ENCODE results near the gene SSC5D. TPM values are rescaled to one million over a fixed set of nuclear protein-coding genes. Genes with fewer than 3 reads are reported as not detected.

SSC5D gene
- total and polyA plus RNA-seq, 4 donors, result 0.08 to 1.0 (median 0.51) TPM

- no peak overlapping the region for H3K27ac ChIP-seq (ENCODE audit: low read depth in 1 of 2, low read length in 2 of 2)
- no peak overlapping the region for H3K9ac ChIP-seq (ENCODE audit: low read depth in 1 of 2, low read length in 2 of 2)
- H3K27me3 ChIP-seq (ENCODE audit: control insufficient read depth in 4 of 4, insufficient read depth in 4 of 4, low read length in 3 of 4), result no peaks in the 10 kb centered on the region
- TF ChIP-seq FOXA1 (IDR thresholded peaks at IDR 0.05) (no peak), JUND (IDR thresholded peaks at IDR 0.05) (no peak), ZBTB33 (IDR thresholded peaks at IDR 0.05) (no peak), REST (IDR thresholded peaks at IDR 0.05) (no peak), HNF4A (conservative IDR thresholded peaks at IDR 0.05) (no peak), GABPA (IDR thresholded peaks at IDR 0.05 in 1 of 2, conservative IDR thresholded peaks at IDR 0.05 in 1 of 2) (no peak), ATF3 (IDR thresholded peaks at IDR 0.05) (no peak), EGR1 (IDR thresholded peaks at IDR 0.05; ENCODE audit: low read depth in 2 of 2) (no peak), CTCF (IDR thresholded peaks at IDR 0.05; ENCODE audit: low read depth, low read length, missing input control) (no peak), SP1 (IDR thresholded peaks at IDR 0.05) (no peak), RAD21 (IDR thresholded peaks at IDR 0.05) (no peak), YY1 (IDR thresholded peaks at IDR 0.05) (no peak), FOXA2 (IDR thresholded peaks at IDR 0.05) (no peak)
- DNase-seq (ENCODE audit: low spot score), result no peak
- no peaks in the 10 kb centered on the region for H3K9me3 ChIP-seq (ENCODE audit: control insufficient read depth in 4 of 4, low read length in 3 of 4)
- H3K4me3 ChIP-seq (ENCODE audit: low read depth in 1 of 3, low read length in 3 of 3), result no peak overlapping the region
- no peaks in the 10 kb centered on the region for H3K36me3 ChIP-seq (ENCODE audit: control insufficient read depth in 4 of 4, insufficient read depth in 3 of 4, low read depth in 1 of 4, low read length in 3 of 4)
- H3K4me1 ChIP-seq (ENCODE audit: control insufficient read depth in 4 of 4, insufficient read depth in 4 of 4, low read length in 3 of 4), result peaks cover 0 to 6% (median 3%) of the 10 kb centered on the region in 4 donors
- WGBS, result 94% methylated on average over 26 of the region's 26 CpGs
Observed at GRCh38 chr19:55500368-55500952, 12.2 kb downstream of the SSC5D start.

GRCh38 chr19:55502197-55502952, 14.1 kb downstream of the SSC5D start:
- Histone ChIP-seq H3K27me3 (ENCODE audit: control insufficient read depth in 4 of 4, insufficient read depth in 4 of 4, low read length in 3 of 4) (no peaks in the 10 kb centered on the region), H3K9me3 (ENCODE audit: control insufficient read depth in 4 of 4, low read length in 3 of 4) (no peaks in the 10 kb centered on the region), H3K36me3 (ENCODE audit: control insufficient read depth in 4 of 4, insufficient read depth in 3 of 4, low read depth in 1 of 4, low read length in 3 of 4) (no peaks in the 10 kb centered on the region), H3K4me1 (ENCODE audit: control insufficient read depth in 4 of 4, insufficient read depth in 4 of 4, low read length in 3 of 4) (peaks cover 0 to 6% (median 3%) of the 10 kb centered on the region in 4 donors), H3K27ac (ENCODE audit: low read depth in 1 of 2, low read length in 2 of 2) (no peak overlapping the region), H3K4me3 (ENCODE audit: low read depth in 1 of 3, low read length in 3 of 3) (no peak overlapping the region), H3K9ac (ENCODE audit: low read depth in 1 of 2, low read length in 2 of 2) (no peak overlapping the region)
- WGBS, result 83% methylated on average over 9 of the region's 9 CpGs
- DNase-seq (ENCODE audit: low spot score), result no peak
- no peak for TF ChIP-seq FOXA1 (IDR thresholded peaks at IDR 0.05)
- TF ChIP-seq SP1 (IDR thresholded peaks at IDR 0.05), result no peak
- no peak for TF ChIP-seq CTCF (IDR thresholded peaks at IDR 0.05; ENCODE audit: low read depth, low read length, missing input control)
- no peak for TF ChIP-seq HNF4G (IDR thresholded peaks at IDR 0.05)
- TF ChIP-seq RAD21 (IDR thresholded peaks at IDR 0.05), result no peak
- no peak for TF ChIP-seq NR2F2 (IDR thresholded peaks at IDR 0.05)
- no peak for TF ChIP-seq EGR1 (IDR thresholded peaks at IDR 0.05; ENCODE audit: low read depth in 2 of 2)
- no peak for TF ChIP-seq MAX (IDR thresholded peaks at IDR 0.05)
- no peak for TF ChIP-seq JUND (IDR thresholded peaks at IDR 0.05)
- TF ChIP-seq REST (IDR thresholded peaks at IDR 0.05), result no peak
- no peak for TF ChIP-seq HNF4A (conservative IDR thresholded peaks at IDR 0.05)

Measured in liver (tissue), 9 donors.